ENCODE measurements around the gene PLXNA2. TPM values are rescaled to one million over a fixed set of nuclear protein-coding genes. Genes with fewer than 3 reads are reported as not detected.

PLXNA2 gene
- total RNA-seq, 1 experiment from 2014 or later = 6.0 TPM

GRCh38 chr1:208164609-208165008 is 79.6 kb downstream of the PLXNA2 start:
- DNase-seq (ENCODE audit: low read depth) = no peak

- DNase-seq (ENCODE audit: low read depth) = no peak
Observed at GRCh38 chr1:208163539-208163938, 80.6 kb downstream of the PLXNA2 start.

DNA sequence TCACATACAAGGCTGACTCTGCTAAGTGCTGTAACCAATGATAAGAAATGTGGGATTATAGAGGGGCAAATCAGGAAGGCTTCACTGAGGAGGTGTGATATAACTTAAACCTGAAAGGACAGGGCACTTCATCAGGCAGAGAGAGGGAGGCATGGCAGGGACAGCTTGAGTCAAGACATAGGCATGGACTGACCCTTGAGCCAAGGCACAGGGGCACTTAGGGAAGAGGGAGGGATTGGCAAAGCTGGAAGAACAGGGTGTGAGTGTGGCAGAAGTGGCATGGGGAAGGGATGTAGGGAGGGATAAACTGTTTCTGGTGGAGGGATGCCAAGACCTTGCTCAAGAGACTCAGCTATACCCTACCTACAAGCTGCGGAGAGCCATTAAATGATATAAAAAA is 81.3 kb downstream of the PLXNA2 start:
- DNase-seq (ENCODE audit: low read depth) = no peak

GRCh38 chr1:208161656-208162375 is 82.4 kb downstream of the PLXNA2 start:
- no peak for DNase-seq (ENCODE audit: low read depth)

DNA sequence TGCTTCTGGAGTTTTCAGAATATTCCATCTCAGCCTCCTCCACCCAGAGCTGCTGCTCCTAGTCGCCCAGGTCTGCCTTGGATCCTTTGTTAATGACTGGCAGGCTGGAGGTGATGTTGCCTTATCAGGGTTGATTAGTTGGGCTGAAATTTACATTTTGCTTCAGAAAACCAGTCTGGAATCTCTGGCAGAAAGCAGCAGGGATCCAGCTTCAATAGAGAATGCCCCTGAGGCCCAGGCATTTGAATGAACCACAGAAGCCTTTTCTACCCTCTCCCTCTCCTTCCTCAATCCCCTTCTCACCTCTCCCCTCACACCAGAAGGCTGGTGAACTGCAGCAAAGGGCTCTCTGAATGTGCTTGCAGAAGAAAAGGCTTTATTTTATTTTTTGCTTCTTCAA is 83.2 kb downstream of the PLXNA2 start:
- DNase-seq (ENCODE audit: low read depth) = no peak

DNA sequence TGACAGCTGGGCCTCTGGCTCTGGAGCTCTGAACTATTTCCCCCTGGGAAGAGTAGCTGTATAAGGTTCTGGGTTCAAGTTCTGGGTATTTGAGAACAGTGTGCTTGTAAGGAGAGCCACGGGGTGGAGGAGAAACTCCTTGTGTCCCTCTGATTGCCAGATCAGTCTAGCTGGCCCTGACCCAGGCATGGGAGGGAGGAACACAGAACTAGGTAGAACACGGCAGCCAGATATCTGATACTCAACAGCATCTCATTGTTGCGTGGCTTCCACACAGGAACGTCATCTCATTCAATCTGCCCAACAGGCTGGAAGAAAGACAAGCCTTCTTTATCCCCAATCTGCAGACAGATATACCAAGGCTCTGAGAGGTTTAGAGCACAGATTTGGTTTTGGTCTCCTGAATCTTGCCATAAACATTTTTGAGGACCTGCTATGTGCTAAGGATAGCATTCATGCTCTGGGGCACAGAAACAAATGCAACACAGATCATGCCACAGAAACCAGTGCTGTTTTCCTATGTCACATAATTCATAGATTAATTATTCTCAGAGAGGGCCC is 83.8 kb downstream of the PLXNA2 start:
- DNase-seq (ENCODE audit: low read depth) = no peak

GRCh38 chr1:208159555-208160258 is 84.5 kb downstream of the PLXNA2 start:
- DNase-seq (ENCODE audit: low read depth) = peak; percentile 8

DNA sequence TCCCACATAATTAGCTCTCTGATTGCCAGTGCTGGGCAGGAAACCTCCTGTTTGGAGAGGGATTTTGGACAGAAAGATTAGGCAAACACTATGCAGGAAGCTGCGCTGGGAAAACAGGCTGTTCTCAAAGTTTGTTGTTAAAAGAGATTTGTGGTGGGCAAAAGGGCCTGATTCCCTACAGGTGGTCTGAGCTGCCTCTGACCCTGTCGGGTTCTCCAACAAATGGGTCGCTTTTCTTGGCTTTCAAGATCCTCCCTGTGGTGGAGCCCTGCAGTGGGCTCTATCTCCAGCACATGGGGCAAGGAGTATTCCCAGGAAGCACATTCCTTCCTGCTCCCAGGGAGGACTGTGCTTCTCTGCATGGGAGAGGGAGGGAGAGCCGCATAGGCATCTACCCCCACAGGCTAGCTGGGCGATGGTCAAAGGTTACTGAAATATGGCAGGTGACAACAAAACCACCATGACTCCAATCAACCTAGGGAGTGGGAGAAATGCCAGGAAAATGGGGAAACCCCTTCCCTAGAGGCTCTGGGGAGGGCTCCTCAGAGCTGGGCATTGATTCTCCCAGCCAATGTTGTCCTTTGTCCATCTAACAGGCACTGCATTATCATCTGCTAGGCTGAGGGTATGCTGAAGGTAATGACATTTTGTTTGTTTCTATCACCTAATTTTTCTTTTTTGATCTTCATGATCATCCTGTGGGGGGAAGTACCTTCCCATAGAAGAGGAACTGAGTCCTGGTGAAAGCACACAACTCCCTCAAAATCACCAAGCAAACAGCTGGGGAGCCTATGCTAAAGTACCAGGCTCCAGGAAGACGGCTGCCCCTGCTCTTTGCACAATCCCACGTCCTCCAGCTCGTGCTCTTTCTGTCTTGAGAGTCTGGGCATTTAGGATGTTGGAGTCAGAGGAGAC is 85.3 kb downstream of the PLXNA2 start:
- no peak for DNase-seq (ENCODE audit: low read depth)

GRCh38 chr1:208157769-208158168 is 86.4 kb downstream of the PLXNA2 start:
- DNase-seq (ENCODE audit: low read depth) = no peak

DNA sequence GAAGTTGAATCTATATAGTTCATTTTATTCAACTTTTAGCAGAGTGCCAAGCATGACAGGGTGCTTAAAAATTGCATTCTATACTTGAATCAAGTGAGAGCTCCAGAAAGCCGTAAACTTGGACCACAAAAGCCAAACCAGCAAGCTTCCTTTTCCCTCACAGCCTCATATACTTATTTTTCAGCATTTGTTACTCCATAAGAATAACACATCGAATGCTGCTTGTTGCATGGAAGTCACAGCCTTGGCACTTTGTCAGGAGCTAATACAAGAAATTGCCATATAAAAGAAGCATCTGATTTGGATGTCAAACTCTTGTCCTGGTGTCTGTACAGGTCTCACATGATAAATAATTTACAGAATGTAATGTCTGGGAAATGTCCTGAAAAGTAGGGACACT is 87.4 kb downstream of the PLXNA2 start:
- no peak for DNase-seq (ENCODE audit: low read depth)

GRCh38 chr1:208156310-208156709 is 87.9 kb downstream of the PLXNA2 start:
- DNase-seq (ENCODE audit: low read depth) = no peak

GRCh38 chr1:208154679-208155642 is 89.2 kb downstream of the PLXNA2 start:
- DNase-seq (ENCODE audit: low read depth) = no peak

GRCh38 chr1:208154040-208154439 is 90.1 kb downstream of the PLXNA2 start:
- no peak for DNase-seq (ENCODE audit: low read depth)

- no peak for DNase-seq (ENCODE audit: low read depth)
Observed at GRCh38 chr1:208153386-208153785, 90.8 kb downstream of the PLXNA2 start.

DNA sequence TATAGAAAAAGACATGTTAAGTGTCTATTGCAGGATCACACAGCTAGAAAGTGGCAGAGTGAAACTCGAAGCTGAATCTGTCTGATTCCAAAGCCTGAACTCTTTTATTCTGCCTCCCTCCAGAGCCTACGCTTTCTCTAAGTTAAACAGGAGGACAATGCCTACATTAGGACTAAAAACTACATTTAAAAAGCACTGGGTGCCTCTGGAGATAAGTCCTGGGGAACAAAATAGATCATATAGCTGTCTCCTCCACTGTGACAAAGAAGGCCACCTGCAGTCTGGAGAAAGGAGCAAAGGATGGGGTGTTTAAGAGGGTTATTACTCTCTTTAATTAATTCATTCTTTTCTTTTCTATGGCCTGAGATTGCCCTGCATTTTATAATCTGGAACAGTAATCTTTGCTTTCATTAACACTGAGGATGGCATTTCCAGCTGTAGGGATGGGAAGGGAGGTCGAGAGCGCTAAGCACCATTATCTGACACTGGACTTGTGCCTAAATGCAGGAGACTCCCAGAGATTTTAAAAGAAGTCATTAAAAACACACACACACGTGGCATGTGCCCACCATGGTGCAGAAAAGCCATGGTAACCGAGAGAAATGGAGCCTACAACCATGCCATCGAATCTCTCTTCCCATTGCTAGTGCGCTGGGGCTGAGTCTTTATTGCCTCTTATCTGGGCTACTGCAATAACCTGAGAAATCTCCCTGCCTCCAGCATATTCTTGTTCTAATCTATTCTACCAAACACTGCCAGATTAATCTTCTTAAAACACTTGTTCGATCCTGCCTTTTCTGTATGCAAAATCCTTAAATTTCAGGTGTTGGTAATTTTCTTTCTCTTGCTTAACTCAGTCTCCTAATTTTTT is 92.2 kb downstream of the PLXNA2 start:
- no peak for DNase-seq (ENCODE audit: low read depth)

DNA sequence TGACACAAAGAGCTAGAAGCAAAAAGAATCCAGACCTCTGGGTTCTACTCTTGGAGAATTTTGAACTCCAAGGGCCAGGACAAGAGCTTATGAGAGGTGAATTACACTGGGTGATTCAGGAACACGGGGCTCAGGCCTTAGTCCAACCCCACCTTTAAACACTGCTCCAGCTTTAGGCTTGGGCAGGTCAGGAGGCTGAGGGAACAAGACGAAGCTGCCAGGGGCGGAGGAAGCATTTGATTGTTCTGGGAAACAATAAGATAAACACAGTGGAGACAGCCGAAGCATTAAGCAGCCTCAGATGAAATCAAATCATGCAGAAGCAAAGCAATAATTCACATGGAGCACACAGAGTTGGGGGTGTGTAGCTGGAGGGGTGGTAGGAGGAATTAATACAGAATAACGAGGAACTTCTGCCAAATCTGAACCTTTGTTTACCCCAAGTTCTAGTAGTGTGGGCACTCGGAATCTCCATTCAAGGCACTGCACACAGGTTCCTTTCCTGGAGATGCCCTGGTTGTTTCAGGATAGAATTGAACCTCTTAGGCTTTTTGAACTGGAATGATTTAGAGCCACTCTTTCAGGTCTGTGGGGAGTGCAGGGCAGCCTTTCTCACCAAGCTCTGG is 93.2 kb downstream of the PLXNA2 start:
- DNase-seq (ENCODE audit: low read depth) = no peak

- no peak for DNase-seq (ENCODE audit: low read depth)
Observed at GRCh38 chr1:208149776-208150514, 94.2 kb downstream of the PLXNA2 start.

GRCh38 chr1:208149213-208149612 is 95.0 kb downstream of the PLXNA2 start:
- no peak for DNase-seq (ENCODE audit: low read depth)
